ENCODE data around the gene SLAIN1.
A peak's percentile ranks its signal among the peaks of the same experiment; 100 is the strongest.

SLAIN1 gene

DNA sequence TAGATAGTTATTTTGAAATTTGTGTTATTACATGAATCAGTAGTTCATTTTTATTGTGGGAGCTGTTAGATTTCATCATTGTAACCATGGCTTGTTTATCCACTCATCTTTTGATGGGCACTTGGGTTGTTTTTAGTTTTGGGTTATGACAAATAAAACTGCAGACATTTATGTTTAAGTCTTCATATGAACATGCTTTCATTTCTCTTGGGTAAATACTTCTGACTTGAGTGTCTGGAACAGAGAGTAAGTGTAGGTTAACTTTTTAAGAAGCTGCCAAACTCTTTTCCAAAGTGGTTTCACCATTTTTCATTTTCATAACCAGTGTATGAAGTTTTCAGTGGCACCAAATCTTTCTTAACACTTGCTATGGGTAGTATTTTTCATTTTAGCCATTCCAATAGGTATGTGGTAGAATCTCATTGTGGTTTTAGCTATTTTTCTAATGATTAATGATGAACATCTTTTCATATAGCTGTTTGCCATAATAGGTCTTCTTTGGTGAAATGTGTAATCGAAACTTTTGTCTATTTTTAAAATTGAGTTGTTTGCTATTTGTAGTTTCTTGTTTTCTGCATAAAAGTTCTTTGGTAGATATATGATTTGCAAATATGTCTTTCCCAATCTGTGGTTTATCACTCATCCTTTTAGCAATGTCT lies 17.9 kb downstream of the SLAIN1 start:
- no peak for DNase-seq

DNA sequence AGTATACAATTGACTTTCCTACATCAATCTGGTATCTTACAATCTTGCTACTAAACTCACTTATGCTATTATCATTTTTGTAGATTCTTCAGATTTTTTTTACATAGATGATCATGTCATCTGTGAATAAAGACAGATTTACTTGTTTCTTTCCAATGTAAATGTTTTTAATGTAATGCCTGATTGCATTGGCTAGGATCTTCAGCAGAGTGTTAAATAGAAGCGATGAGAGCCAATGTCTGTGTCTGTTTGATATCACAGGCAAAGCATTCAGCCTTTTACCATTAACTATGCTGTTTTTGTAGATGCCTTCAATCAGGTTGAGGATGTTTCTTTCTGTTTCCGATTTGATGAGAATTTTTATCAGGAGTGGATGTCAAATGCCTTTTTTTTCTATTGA lies 19.2 kb downstream of the SLAIN1 start:
- no peak for DNase-seq

DNA sequence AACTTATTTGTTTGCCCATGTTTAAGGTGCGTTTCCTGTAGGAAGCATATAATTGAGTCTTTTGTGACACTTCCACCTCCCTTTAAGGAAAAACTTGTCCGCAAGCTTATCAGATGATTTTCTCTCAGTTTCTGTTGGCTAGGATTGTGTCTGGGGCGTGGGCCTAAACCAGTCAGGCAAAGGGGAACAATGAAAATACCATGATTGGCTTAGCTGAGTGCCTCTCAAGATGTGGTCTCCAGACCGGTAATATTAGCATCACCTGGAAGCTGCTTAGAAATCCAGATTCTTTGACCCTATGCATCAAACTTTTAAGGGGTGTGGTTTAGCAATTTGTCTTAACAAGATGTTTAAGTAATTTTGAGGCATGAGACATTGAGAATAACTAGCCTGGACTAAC lies 20.0 kb downstream of the SLAIN1 start:
- DNase-seq, result no peak

DNA sequence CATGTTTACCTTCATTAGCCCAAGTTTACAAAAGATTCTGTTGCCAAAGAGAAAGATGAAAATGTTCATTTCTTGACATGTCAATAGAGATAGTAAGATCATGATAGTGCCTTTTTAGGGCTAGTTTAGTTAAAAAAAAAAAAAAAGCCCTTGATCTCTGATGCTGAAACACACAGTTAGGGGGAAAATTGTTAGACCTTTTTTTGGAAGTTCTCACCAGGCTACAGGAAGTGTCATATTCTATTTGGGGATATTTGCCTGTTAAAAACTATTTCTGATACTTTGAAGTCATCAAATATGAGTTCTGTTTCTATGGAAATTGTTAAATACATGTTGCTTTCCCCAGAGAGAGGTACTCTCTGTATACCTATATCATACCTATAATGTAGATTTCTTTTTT lies 21.6 kb downstream of the SLAIN1 start:
- DNase-seq, result no peak

DNA sequence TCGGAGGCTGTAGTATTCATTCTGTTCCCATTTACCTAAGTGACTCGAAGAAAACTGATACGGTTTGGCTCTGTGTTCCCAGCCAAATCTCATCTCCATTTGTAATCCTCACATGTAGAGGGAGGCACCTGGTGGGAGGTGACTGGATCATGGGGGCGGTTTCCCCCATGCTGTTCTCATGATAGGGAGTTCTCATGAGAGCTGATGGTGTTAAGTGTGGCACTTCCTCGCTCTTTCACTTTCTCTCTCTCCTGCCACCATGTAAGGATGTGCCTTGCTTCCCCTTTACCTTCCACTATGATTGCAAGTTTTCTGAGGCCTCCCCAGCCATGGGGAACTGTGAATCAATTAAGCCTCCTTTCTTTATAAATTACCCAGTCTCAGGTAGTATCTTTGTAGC lies 23.5 kb downstream of the SLAIN1 start:
- DNase-seq, result no peak

DNA sequence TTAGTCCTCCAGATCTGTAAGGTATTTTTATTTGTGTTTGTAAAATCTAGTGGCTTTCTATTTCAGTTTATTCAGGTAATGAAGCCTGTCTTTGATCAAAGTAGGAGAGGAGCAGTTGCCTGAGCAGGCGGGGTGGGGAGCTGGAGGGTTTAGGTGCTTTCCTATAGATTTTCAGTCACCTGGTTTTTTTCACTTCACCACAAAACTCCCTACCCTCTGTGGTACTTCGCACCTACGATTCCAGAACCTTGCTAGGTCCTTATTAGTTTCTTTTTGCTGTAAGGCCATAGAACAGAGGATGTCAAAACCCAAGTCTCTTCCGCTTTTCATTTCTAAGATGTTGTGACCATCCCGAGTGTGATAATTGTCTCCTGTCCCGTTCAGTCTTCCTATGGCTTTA lies 26.6 kb downstream of the SLAIN1 start:
- DNase-seq, result no peak

DNA sequence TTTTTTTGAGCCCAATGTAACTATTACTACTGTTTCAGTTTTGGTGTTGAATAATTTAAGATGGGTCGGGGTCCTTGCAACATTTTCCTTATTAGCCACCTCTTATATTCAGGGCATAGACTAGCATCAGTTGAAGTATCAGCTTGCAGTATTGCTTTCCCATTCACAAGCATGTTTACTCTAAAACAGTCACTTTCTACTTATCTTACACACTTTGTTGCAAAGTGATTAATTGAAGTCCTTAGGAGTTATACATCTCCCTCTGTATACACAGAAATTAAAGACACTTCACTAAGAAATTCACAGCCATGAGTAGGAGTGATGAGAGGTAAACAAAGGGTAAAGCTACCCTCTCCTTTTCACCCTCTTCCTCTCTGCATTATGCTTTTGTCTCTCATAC lies 27.6 kb downstream of the SLAIN1 start:
- no peak for DNase-seq

DNA sequence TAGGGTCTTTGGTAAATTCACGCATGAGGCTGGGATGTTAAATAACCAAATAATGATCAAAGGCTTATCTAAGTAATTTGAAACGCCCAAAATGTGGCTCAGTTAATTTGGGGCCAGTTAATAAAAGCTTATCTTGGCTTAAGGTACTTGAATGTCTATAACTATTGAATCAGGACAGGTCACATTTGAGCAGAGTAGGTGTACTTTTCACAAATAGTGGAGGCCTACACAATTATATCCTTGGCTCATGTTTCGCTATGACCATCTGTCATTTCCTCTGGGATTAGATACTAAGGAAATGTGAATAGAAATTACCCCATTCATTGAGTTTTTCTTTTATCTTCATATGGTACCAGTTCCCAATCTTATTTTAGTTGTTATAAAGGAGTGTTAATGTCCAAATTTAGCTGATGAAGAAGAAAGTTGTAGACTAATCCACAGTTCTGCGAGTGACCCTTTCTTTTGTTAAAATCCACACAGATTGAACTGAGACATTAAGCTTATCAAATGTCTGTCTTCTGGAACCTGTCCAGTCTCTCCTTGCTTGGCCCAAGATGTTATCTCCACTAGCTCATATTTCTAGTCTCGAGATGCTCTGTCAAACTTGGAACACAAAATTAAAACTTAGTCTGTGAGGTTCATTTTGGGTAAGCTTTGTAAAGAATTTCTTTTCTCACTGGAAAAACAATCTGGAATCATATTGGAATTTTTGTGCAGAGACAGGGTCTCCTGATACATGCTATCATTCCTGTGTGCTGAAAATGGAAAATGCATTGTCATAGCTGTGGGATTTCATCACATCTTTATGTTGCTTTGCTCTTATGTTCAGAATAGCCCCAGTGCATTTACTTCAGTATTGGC lies 31.0 kb downstream of the SLAIN1 start:
- DNase-seq, result no peak

DNA sequence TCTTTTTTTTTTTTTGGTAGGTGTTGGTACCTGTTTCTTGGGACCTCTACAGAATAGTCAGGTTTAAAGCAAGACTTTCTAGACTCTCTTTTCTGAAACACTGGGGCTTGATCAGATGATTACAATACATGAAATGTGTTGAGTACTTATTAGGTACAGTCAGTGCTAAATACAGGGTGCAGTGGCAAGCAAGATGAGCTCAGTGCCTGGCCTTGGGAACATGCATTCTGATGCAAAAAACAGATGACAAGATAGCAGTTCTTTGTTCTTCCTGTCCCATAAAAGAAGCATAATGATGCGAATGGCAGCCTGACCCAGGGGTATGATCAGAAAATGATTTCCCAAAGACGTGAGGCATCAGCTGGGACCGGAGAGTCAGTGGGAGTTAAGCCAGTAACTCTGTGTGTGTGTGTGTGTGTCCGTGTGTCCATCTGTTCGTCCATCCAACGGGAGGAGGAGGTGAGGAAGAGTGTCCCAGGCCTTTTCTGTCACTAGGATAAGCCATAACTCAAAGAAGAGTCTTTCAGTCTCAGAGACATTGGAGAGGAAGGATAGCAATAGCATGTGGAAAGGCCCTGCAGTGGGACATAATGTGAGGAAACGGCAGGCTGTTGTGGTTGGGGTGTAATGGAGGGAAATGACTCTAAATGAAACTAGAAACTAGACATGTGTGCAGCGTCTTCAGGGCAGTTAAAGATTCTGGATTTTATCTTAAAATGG lies 32.2 kb downstream of the SLAIN1 start:
- no peak for DNase-seq

DNA sequence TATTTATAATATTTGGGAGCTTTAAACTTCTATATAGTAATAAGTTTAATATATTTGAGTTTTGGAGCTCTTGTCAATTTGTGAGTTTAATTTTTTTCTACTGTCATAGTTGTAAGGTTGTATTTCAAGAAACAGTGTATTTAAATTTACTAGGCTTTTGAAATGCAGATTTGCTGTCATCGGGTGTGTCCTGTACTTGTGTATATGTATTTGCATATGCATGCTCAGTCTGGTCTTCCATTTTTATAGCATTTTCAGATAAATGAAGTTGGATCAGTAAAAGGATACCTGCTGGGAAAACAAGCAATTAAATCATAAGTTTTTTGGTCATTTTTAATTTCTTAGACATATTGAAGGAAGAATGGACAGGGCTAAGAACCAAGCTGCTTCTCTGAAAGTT lies 33.1 kb downstream of the SLAIN1 start:
- no peak for DNase-seq

DNA sequence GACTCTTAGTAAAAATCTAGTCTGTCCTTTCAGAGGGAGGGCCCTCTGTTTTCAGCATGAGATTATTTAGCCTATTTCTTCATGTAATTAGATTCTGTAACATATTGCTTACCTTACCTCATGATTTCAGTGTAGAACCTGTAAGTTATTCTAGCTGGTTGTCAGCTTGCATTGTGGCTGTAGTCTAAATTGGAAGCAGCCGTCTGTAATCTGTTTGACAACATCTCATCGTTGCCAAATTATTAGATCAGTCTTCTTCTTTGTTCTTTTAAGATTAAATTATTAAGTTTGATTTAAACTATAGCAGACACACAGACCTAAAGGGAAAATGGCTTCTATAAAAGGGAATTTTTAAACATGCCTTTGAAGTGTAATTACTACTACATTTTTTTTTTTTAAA lies 34.8 kb downstream of the SLAIN1 start:
- DNase-seq, result no peak

DNA sequence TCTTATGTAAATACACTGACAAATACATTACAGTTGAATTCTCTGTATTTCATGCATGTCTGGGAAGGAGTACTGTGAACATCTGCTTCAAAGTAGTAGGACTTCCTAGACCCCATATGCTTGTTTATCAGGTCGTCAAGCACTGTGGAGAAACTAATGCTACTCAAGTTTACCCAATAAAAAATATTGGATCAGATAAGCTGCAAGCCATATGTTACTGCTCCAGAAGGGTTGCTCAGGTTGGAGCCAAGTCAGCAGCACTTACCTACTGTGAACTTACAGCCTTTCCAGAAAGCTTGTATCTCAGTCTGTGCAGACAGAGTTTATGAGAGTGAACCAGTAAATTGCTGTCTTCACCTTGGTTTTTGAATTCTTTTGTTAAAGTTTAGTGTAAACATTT lies 36.2 kb downstream of the SLAIN1 start:
- DNase-seq, result no peak

DNA sequence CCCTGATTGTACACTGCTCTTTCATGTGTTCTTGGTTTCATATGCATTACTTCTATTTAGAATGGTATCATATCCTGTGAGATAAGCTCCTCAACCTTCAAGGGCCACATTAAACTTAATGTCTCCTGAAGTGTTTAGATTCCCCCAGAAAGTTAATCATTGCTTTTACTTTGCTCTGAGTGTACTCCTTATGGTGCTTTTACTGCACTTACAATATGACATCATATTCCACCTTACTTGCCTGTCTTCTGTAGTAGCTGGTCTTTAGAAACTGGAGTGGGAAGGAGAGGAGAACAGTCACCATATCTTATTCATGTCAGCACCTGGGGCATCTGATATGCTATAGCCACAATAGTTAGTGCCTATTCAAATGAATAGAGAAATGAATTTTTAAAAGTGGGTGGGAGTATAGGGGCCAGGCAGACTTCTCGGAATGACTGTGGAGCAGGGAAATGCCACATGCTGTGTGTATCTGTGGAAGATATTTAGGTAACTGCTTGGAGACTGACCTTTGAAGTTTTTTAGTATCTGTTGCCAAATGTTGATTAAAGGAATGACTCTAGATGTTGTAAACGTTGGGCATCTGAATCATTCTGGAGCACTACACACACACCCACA lies 40.2 kb downstream of the SLAIN1 start:
- peak in 1 of 2 donors; percentile 20 for DNase-seq

DNA sequence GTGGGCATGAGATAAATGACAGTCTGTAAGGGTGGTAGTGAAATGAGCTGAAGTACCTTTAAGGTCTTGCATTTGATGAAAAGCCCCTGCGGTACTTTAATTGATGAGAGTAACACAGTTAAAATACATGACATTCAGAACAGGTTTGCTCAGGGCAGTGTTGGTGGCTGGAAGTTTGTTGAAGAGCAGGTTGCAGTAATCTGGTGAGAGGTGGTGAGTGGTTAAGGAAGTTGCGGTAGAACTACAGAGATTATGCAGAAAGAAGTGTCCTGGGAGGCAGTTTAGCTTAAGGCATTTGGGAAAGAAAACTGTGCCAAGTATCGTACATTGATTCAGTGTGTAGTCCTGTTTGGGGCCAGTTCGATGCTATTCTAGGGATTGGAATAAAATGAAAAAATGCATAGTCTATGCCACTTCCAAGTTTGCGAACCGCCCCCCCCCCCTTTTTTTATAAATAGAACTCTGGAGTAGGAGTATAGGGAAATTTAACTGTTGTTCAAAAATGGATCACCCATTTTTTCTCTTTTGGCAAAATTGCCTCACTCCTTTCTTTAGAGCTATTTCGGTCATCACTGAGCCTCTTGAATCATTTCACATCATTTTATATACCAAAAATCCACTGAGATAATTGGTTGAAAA lies 42.7 kb downstream of the SLAIN1 start:
- DNase-seq, result no peak

DNA sequence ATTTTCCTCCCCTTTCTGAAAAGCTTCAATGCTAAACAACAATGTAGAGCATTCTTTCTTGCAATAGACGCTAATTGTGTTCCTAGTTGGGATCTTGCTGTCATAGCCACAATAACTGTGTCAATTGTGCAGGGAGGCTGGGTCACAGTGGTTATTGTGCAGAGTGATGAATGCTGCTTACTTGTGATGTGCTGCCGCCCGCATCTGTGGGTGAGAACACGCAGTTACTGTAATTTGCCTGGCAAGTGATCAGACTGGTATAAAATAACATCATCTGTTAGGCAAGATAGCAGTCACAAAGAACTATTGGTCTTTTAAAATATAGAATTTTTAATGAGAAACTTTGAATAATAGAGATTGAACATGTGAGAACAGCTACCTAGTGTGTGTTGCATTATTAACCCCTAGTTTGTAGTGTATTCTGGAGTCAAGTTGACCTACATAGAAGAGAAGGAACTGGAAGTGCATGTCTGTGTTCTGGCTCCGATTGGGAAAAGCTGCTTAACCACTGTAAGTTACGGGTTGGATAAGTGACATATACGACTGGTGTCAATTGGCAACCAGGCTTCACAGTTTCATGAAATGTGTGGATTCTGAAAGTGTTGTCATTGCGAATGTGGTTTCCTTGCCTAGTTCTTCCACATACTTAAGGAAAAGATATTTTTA lies 43.6 kb downstream of the SLAIN1 start:
- no peak for DNase-seq

DNA sequence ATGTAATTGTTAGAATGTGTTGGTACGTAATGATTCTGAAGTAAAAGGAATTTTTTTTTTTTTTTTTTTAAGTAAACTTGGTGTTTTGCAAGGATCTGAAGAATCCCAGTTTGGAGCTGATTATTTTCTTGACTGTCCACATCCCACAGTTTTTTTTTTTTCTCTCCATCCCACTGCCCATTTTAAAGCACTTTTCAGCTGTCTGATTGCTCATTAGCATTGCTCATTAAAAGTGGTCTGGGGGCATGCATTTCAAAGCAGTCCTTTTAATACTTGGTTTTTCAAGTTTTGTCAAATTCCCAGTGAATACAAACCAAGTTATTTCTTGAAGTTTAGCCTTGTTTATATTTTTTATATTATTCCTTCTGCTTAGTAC lies 44.1 kb downstream of the SLAIN1 start:
- DNase-seq, result no peak

DNA sequence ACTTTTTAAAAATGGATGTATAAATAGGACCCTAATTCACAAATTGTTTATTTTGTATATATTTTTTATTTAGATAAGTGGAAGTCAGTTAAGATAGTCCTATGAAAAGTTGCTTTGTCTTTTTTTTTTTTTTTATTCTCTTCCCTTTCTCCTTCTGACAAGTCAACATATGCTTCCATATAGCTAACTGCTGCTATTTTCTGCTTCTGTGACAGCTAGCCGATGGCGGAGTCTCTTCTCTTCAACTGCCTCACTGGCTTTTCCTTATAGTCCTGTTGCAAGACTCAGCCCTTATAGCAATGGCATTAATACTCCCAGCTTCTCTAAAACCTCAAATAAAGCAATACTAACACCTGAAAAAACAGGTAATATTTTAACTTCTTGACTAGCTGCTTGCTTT lies 45.3 kb downstream of the SLAIN1 start:
- DNase-seq, result no peak

DNA sequence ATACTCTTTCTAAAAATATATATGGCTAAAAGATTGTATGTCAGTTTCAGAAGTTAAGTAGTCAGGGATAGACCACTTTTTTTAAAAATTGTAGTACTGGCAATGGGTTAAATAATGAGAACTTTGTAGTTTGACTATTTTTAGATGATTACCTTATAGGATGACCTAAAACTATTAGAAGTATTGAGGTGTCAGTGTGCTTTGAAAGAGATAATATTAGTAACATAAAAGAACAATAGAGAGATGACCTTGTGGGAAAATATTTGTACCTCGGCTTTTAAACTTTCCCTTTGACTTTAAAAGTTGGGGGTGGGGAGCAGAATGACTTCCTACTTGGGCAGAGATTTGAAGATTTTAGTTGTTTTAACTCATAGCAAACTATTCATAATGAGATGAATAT lies 48.3 kb downstream of the SLAIN1 start:
- DNase-seq, result no peak

DNA sequence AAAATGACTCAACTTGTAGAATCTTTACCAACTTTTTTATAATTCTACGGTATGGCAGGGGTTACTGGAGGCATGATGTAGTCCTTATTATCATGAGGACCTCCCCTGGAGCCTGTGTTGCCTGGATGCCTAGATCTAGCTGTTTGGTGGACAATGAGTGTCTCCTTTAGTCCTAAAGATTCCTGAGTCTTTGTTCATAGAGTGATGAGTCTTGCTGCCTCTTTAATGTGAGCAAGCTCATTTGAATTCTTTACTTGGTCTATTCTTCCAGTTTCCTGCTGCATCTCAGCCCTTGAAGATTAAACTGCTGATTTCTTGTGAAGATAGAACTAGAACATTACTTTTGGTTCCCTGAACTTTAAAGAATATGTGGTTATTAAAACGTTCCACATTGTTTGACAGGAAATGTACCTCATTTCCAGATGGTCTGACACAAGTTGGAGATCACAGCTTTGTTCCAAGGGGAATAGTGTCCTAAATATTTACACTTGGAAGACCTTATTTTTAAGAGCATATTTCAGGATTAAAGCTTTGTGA lies 51.9 kb downstream of the SLAIN1 start:
- no peak for DNase-seq

DNA sequence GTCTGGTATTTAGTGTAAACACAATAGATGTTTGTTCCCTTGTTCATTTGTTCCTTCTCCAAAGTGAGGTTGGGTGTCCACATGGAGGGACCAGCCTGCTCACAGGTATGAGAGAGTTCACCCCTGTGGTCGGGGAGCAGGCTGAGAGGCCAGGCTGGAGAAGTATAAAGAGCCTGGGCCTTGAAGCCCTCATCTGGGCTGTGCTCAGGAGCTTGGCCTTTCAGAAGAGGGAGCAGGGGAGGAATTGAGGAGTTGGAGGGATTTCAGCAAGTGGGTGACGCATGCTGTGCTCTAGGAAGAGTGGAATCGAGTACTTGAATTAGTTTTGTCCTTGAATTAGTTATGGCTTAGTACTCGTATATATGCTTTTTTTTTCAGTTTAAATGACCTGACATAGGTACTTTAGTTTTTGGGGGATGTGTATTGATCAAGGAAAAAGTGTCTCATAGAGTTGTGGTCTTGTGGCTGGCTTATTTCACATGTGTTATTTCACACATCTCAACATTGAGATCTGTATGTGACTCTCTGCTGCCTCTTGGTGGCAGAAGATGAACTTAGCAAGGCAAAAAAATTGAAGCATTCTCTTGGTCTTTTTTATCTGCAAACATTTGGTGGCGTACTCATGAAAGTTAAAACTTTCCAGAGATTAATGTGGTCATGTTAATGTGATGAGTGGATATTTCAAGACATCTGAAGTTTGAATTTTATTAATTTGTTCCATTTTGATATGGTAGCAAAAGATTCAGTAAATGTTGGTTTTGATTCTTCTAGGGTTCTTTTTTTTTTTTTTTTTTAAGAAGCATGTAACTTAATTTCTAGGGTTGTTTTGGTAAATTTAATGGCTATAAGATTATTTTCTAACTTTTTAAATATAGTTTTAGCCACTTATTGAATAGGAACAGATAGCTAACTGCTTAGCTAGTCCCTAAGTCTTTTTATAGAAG lies 54.3 kb downstream of the SLAIN1 start:
- DNase-seq, result peak; percentile 24 to 44

DNA sequence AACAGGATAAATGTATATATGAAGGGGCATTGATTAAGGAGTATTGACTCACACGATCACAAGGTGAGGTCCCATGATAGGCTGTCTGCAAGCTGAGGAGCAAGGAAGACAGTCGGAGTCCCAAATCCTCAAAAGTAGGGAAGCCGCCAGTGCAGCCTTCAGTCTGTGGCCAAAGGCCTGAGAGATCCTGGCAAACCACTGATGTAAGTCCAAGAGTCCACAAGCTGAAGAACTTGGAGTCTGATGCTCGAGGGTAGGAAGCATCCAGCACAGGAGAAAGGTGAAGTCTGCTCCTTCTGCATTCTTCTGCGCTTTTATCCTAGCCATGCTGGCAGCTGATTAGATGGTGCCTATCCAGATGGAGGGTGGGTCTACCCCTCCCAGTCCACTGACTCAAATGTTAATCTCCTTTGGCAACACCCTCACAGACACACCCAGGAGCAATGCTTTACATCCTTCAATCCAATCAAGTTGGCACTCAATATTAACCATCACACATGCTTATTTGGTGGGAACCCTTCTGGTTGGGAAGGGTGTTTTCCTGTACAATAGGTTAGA lies 55.1 kb downstream of the SLAIN1 start:
- no peak for DNase-seq
